GM23338 (cell line): Measurements from ENCODE around the gene PEX11A. TPM values are rescaled to one million over a fixed set of nuclear protein-coding genes. Genes with fewer than 3 reads are reported as not detected.

Experiments
- ATAC-seq: fragments of 200-7000 bp; cut with Tn5 transposase; 3 replicates; pipeline ENCODE4 v1.9.1; 2020
- DNase-seq: peaks from one replicate; pipeline ENCODE4 v3.0.0-alpha.2; 2015; ENCODE audit warnings: low spot score
- H2AFZ ChIP-seq: fragments of 200-600 bp; sonication (generic); 2 replicates; pipeline ENCODE4 v1.8.0; 2016; ENCODE audit warnings: antibody characterized with exemption, mild to moderate bottlenecking, moderate library complexity
- H3F3A ChIP-seq: fragments of 200-600 bp; sonication (generic); replicated peaks from 2 replicates; pipeline ENCODE4 v1.8.0; 2017; ENCODE audit warnings: antibody characterized with exemption, mixed run types, low read depth
- H3K27ac ChIP-seq: fragments of 200-600 bp; sonication (generic); 2 replicates; pipeline ENCODE4 v1.6.1; 2016; ENCODE audit warnings: low read depth
- H3K27me3 ChIP-seq: fragments of 200-600 bp; sonication (generic); 2 replicates; pipeline ENCODE4 v1.8.0; 2016; ENCODE audit warnings: mild to moderate bottlenecking, mixed run types, moderate library complexity; ENCODE audit not compliant: insufficient read depth
- H3K36me3 ChIP-seq: fragments of 200-600 bp; sonication (generic); 2 replicates; pipeline ENCODE4 v1.8.0; 2016; ENCODE audit warnings: mild to moderate bottlenecking; ENCODE audit not compliant: insufficient read depth
- H3K4me1 ChIP-seq: fragments of 200-600 bp; sonication (generic); 2 replicates; pipeline ENCODE4 v1.8.0; 2016; ENCODE audit warnings: mild to moderate bottlenecking, moderate library complexity; ENCODE audit not compliant: insufficient read depth
- H3K4me2 ChIP-seq: fragments of 200-600 bp; sonication (generic); 2 replicates; pipeline ENCODE4 v1.7.1; 2017; ENCODE audit warnings: mixed run types
- H3K4me3 ChIP-seq: fragments of 200-600 bp; sonication (generic); 2 replicates; pipeline ENCODE4 v1.6.1; 2016; ENCODE audit warnings: mixed run types
- H3K79me2 ChIP-seq: fragments of 200-600 bp; sonication (generic); replicated peaks from 2 replicates; pipeline ENCODE4 v1.8.0; 2017; ENCODE audit warnings: mild to moderate bottlenecking; ENCODE audit not compliant: insufficient read depth
- H3K9me2 ChIP-seq: fragments of 200-600 bp; sonication (generic); 2 replicates; pipeline ENCODE4 v1.8.0; 2017; ENCODE audit not compliant: insufficient read depth
- H4K20me1 ChIP-seq: fragments of 200-600 bp; sonication (generic); replicated peaks from 2 replicates; pipeline ENCODE4 v1.8.0; 2017; ENCODE audit warnings: mild to moderate bottlenecking; ENCODE audit not compliant: insufficient read depth
- H3K27ac Mint-ChIP-seq: 2 replicates; pipeline ENCODE4 v1.8.0; 2020; ENCODE audit warnings: inconsistent platforms, mild to moderate bottlenecking, moderate library complexity, mixed read lengths
- H3K27me3 Mint-ChIP-seq: 3 replicates; pipeline ENCODE4 v1.8.0; 2022; ENCODE audit warnings: low read depth, mild to moderate bottlenecking, moderate library complexity, mixed read lengths, inconsistent platforms; ENCODE audit not compliant: insufficient read depth, poor library complexity
- H3K36me3 Mint-ChIP-seq: 3 replicates; pipeline ENCODE4 v1.8.0; 2021; ENCODE audit warnings: low read depth, mild to moderate bottlenecking, inconsistent platforms, moderate library complexity, mixed read lengths
- H3K4me1 Mint-ChIP-seq: 3 replicates; pipeline ENCODE4 v1.8.0; 2020; ENCODE audit warnings: mild to moderate bottlenecking, inconsistent platforms, mixed read lengths
- H3K4me3 Mint-ChIP-seq: 3 replicates; pipeline ENCODE4 v1.8.0; 2021; ENCODE audit warnings: moderate library complexity, mild to moderate bottlenecking, inconsistent platforms, mixed read lengths
- H3K9me3 Mint-ChIP-seq: 3 replicates; pipeline ENCODE4 v1.8.0; 2020; ENCODE audit warnings: moderate library complexity, mild to moderate bottlenecking, inconsistent platforms, mixed read lengths
- CREB1 ChIP-seq: fragments of 250-450 bp; sonication (Bioruptor Pico); IDR thresholded peaks from 2 replicates; pipeline ENCODE4 v1.5.0; 2020; ENCODE audit warnings: low read depth, mild to moderate bottlenecking, moderate library complexity
- EZH2 ChIP-seq: fragments of 200-600 bp; sonication (generic); IDR thresholded peaks from one replicate; pipeline ENCODE4 v1.8.0; 2017; ENCODE audit warnings: antibody characterized with exemption, mild to moderate bottlenecking, low read depth; ENCODE audit not compliant: unreplicated experiment
- NANOG ChIP-seq: IDR thresholded peaks from 2 replicates; pipeline ENCODE4 v1.6.1; 2016; ENCODE audit warnings: antibody characterized with exemption, borderline replicate concordance
- POLR2AphosphoS5 ChIP-seq: IDR thresholded peaks from 2 replicates; pipeline ENCODE4 v1.6.1; 2016; ENCODE audit warnings: antibody characterized with exemption, low read depth
- ZNF331 ChIP-seq: fragments of 250-450 bp; sonication (Bioruptor Pico); IDR thresholded peaks from 2 replicates; pipeline ENCODE4 v1.5.0; 2020; ENCODE audit warnings: low read depth, mild to moderate bottlenecking, moderate library complexity
- polyA plus RNA-seq: library from polyadenylated mRNA; unstranded; fragments of >200 nt; fragmentation: Nextera tagmentation; extraction: Ambion mirVana; gene quantifications from 2 replicates; pipeline ENCODE4 v1.2.1, GENCODE V29; 2016
- total RNA-seq: library from RNA; depleted of rRNA; stranded (reverse); fragments of >200 nt; shearing (Covaris generic); gene quantifications from 2 replicates; pipeline ENCODE4 v1.2.3, GENCODE V29; 2014
- TF ChIP-seq, protein P1 (sequence below): fragments of 250-450 bp; sonication (Bioruptor Pico); IDR thresholded peaks from 2 replicates; pipeline ENCODE4 v1.5.0; 2020; ENCODE audit warnings: mild to moderate bottlenecking, moderate library complexity

PEX11A gene
- total and polyA plus RNA-seq, 2 experiments from 2014 or later = 2.1 to 4.8 TPM

DNA sequence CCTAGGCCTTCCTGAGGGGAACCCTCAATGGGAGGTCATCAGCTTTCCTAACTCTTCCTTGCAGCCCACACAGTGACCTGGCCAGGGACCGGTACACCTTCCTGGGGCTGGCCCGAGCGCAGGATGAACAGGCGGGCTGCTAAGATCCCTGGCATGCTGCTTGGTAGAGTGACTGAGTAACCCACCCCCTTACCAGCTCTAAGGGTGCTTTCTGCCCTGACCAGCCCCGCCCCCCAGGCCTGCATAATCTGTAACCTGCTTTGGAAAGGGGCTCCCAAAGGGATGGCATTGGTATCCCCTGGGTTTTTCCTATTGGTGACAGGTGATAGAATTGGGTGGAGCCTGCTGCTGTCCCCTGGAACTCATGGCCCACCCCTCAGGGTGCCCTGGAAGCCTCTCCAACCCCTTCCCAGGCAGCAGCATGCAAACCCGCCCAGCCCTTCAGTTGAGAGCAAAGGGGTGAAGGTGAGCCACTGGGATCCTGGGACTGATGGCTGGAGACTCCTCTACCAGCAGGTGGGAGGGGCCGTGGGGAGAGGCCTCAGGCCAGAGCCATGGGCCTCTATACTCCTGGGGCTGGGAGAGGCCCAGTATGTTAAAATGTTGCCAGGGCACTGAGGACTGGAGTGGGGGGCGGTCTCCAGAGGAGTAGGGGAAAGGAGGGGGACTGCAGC is 24.2 kb downstream of the PEX11A start:
- Histone ChIP-seq H3K36me3 (no peaks in the 10 kb centered on the region), H3K4me3 (peak overlapping the region; percentile 60), H3K27ac (no peak overlapping the region), H3K4me1 (peaks cover 16% of the 10 kb centered on the region), H3F3A (no peaks in the 10 kb centered on the region), H3K9me2 (no peaks in the 10 kb centered on the region), H4K20me1 (no peaks in the 10 kb centered on the region), H2AFZ (peak overlapping the region; percentile 99), H3K4me2 (peak overlapping the region; percentile 90), H3K27me3 (peaks cover 20% of the 10 kb centered on the region), H3K79me2 (no peaks in the 10 kb centered on the region)
- H3K4me3 Mint-ChIP-seq = peak overlapping the region; percentile 53
- no peak overlapping the region for H3K27ac Mint-ChIP-seq
- H3K4me1 Mint-ChIP-seq = peaks cover 19% of the 10 kb centered on the region
- H3K9me3 Mint-ChIP-seq = no peaks in the 10 kb centered on the region
- DNase-seq (peak; percentile 29), ATAC-seq (peak; percentile 32)
- peak; percentile 38; the same call in 1 of the 2 replicates for TF ChIP-seq POLR2AphosphoS5
- no peak for TF ChIP-seq ZNF331
- peaks cover 17% of the 10 kb centered on the region for H3K27me3 Mint-ChIP-seq
- H3K36me3 Mint-ChIP-seq = no peaks in the 10 kb centered on the region

- ATAC-seq (peak; percentile 85), DNase-seq (peak; percentile 76)
- Histone ChIP-seq H4K20me1 (no peaks in the 10 kb centered on the region), H3K4me2 (peak overlapping the region; percentile 90), H3K27me3 (peaks cover 20% of the 10 kb centered on the region), H3K9me2 (no peaks in the 10 kb centered on the region), H3F3A (no peaks in the 10 kb centered on the region), H3K36me3 (no peaks in the 10 kb centered on the region), H3K4me1 (peaks cover 16% of the 10 kb centered on the region), H3K79me2 (no peaks in the 10 kb centered on the region), H3K27ac (no peak overlapping the region), H3K4me3 (peak overlapping the region; percentile 60), H2AFZ (peak overlapping the region; percentile 99)
- Mint-ChIP-seq H3K27me3 (peaks cover 15% of the 10 kb centered on the region), H3K36me3 (no peaks in the 10 kb centered on the region), H3K4me1 (peaks cover 19% of the 10 kb centered on the region), H3K4me3 (peak overlapping the region; percentile 67), H3K9me3 (no peaks in the 10 kb centered on the region; the same call in 2 of the 3 replicates), H3K27ac (no peak overlapping the region)
- TF ChIP-seq CREB1 (CRISPR knock-in tag) (no peak), EZH2 (peak; percentile 30), POLR2AphosphoS5 (0 out of 2 replicates have a peak, but pooled peaks have one; percentile 38), NANOG (no peak)
- TF ChIP-seq, protein P1, sequence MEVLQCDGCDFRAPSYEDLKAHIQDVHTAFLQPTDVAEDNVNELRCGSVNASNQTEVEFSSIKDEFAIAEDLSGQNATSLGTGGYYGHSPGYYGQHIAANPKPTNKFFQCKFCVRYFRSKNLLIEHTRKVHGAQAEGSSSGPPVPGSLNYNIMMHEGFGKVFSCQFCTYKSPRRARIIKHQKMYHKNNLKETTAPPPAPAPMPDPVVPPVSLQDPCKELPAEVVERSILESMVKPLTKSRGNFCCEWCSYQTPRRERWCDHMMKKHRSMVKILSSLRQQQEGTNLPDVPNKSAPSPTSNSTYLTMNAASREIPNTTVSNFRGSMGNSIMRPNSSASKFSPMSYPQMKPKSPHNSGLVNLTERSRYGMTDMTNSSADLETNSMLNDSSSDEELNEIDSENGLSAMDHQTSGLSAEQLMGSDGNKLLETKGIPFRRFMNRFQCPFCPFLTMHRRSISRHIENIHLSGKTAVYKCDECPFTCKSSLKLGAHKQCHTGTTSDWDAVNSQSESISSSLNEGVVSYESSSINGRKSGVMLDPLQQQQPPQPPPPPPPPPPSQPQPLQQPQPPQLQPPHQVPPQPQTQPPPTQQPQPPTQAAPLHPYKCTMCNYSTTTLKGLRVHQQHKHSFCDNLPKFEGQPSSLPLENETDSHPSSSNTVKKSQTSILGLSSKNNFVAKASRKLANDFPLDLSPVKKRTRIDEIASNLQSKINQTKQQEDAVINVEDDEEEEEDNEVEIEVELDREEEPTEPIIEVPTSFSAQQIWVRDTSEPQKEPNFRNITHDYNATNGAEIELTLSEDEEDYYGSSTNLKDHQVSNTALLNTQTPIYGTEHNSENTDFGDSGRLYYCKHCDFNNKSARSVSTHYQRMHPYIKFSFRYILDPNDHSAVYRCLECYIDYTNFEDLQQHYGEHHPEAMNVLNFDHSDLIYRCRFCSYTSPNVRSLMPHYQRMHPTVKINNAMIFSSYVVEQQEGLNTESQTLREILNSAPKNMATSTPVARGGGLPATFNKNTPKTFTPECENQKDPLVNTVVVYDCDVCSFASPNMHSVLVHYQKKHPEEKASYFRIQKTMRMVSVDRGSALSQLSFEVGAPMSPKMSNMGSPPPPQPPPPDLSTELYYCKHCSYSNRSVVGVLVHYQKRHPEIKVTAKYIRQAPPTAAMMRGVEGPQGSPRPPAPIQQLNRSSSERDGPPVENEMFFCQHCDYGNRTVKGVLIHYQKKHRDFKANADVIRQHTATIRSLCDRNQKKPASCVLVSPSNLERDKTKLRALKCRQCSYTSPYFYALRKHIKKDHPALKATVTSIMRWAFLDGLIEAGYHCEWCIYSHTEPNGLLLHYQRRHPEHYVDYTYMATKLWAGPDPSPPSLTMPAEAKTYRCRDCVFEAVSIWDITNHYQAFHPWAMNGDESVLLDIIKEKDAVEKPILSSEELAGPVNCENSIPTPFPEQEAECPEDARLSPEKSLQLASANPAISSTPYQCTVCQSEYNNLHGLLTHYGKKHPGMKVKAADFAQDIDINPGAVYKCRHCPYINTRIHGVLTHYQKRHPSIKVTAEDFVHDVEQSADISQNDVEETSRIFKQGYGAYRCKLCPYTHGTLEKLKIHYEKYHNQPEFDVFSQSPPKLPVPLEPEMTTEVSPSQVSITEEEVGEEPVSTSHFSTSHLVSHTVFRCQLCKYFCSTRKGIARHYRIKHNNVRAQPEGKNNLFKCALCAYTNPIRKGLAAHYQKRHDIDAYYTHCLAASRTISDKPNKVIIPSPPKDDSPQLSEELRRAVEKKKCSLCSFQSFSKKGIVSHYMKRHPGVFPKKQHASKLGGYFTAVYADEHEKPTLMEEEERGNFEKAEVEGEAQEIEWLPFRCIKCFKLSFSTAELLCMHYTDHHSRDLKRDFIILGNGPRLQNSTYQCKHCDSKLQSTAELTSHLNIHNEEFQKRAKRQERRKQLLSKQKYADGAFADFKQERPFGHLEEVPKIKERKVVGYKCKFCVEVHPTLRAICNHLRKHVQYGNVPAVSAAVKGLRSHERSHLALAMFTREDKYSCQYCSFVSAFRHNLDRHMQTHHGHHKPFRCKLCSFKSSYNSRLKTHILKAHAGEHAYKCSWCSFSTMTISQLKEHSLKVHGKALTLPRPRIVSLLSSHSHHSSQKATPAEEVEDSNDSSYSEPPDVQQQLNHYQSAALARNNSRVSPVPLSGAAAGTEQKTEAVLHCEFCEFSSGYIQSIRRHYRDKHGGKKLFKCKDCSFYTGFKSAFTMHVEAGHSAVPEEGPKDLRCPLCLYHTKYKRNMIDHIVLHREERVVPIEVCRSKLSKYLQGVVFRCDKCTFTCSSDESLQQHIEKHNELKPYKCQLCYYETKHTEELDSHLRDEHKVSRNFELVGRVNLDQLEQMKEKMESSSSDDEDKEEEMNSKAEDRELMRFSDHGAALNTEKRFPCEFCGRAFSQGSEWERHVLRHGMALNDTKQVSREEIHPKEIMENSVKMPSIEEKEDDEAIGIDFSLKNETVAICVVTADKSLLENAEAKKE (CRISPR knock-in tag) = no peak
Measured at GRCh38 chr15:89665449-89666181, 24.9 kb downstream of the PEX11A start.
